Adrenal gland (tissue), 5 donors: ENCODE results near the gene SCGN.

ENCODE experiments used
- CTCF ChIP-seq, 6 experiments: fragments of 450-650 bp in 4 of 6; fragments of 200-600 bp in 2 of 6; sonication (generic) in 1 of 6; IDR thresholded peaks; 1 replicate in 5 of 6; 2 replicates in 1 of 6; pipeline versions ENCODE4 v1.5.1 to v1.8.0; 2016 to 2021; ENCODE audit warnings: antibody characterized with exemption in 6 of 6, mild to moderate bottlenecking in 2 of 6, moderate library complexity in 1 of 6
- POLR2A ChIP-seq, 2 donors: fragments of 450-650 bp; IDR thresholded peaks; one replicate each; pipeline ENCODE4 v1.6.1; 2017; ENCODE audit warnings: antibody characterized with exemption in 2 of 2, mild to moderate bottlenecking in 2 of 2, moderate library complexity in 1 of 2
- donor health status: DM: no; HTN: no; CAD: no.

GRCh38 chr6:25665455-25665854 lies 13.4 kb downstream of the SCGN start:
- no peak for TF ChIP-seq CTCF (IDR thresholded peaks at IDR 0.05)
- no peak for TF ChIP-seq POLR2A (IDR thresholded peaks at IDR 0.05)
